GM10847 (cell line): Measurements from ENCODE around the gene ALOX12B.
A peak's percentile ranks its signal among the peaks of the same experiment; 100 is the strongest.

Experiments used
- POLR2A ChIP-seq: IDR thresholded peaks from 2 replicates; pipeline ENCODE4 v1.6.1; 2011; ENCODE audit not compliant: insufficient read length; ENCODE audit errors: extremely low read depth

The ALOX12B gene

DNA sequence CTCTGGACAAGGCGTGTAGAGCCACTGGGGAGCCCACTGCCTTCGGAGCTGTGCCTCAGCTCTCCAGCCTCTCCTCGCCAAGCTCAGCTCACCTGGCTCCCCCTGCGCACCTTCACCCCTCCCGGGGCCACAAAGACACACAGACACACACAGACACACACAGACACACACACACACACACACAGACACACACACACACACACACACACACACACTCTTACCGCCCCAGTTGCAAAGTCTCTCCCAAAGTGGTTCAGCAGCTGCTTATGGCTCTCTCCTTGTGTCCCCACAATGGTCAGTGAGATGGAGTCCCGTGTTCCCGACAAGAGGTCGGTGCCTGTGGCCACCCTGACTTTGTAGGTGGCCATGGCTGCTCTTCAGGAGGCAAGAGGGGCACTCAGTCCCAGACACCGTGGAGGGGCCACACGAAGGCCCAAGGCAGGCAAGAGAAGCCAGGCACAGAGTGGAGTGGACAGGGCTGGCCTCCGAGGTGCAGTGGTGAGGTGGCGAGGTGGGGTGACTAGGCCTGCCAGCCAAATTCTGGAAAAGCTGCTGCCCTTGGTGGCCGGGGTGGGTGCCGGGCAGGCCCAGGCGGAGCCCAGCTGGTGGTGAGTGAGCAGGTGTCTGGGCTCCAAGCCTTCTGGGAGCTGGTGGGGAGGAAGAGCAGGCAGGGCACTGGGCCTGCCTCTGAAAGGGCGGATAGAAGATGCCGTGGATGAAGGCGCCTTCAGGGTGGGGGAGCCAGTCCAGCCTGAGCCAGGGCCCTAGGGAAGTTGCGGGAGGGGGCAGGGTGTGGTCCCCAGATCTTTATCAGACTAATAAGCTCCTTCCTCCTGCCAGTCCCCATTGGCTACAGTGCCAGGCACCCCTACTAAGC is at the start of gene ALOX12B:
Gene ALOX12B (minus strand): TSS at position 642 of the 877 bp plus-strand sequence. CDS start 274 bp downstream, at position 368.
- TF ChIP-seq POLR2A, result no peak

DNA sequence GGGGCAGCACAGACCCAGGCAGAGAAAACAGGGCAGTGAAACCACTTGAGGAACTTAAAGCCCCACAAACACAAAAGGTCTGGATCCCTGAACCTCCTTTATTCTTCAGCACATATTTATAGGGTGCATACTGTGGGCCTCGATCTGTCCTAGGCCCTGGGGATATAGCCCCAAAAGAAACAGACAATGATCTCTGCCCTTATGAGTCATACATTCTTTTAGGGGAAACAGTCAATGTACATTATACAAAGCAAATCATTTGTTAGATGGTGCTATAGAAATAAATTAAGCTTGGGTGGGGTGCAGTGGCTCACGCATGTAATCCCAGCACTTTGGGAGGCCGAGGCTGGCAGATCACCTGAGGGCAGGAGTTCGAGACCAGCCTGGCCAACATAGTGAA is 46.4 kb upstream of the ALOX12B start:
- TF ChIP-seq POLR2A, result no peak

DNA sequence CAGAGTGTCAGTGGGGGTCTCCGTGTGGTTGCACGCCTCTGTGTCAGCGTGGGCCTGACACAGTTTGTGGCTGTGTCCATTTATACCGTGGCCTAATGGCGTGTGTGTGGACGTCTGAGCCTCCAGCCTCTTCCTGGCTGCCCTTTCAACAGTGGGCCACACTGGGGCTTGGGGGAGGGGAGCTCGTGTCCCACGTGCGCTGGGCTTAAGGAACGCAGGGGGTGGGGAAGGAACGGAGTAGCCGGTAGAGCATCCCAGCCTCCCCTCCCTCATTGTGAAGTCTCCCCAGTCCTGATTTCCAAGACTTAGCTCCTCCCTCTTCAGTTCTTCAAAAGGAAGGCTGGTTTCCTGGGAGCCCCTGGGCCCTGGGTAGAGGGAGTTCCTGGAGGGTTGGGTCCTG is 45.9 kb upstream of the ALOX12B start:
- TF ChIP-seq POLR2A, result no peak

- TF ChIP-seq POLR2A, result no peak
These were observed 44.4 kb upstream of the ALOX12B start for GRCh38 chr17:8131844-8132441.

- TF ChIP-seq POLR2A, result no peak
These were observed 40.7 kb upstream of the ALOX12B start for GRCh38 chr17:8128125-8128784.

- peak; percentile 18 for TF ChIP-seq POLR2A
These were observed 39.1 kb upstream of the ALOX12B start for GRCh38 chr17:8126491-8127066.

GRCh38 chr17:8125947-8126490 is 38.5 kb upstream of the ALOX12B start:
- TF ChIP-seq POLR2A, result no peak

GRCh38 chr17:8125154-8125946 is 37.8 kb upstream of the ALOX12B start:
- no peak for TF ChIP-seq POLR2A

DNA sequence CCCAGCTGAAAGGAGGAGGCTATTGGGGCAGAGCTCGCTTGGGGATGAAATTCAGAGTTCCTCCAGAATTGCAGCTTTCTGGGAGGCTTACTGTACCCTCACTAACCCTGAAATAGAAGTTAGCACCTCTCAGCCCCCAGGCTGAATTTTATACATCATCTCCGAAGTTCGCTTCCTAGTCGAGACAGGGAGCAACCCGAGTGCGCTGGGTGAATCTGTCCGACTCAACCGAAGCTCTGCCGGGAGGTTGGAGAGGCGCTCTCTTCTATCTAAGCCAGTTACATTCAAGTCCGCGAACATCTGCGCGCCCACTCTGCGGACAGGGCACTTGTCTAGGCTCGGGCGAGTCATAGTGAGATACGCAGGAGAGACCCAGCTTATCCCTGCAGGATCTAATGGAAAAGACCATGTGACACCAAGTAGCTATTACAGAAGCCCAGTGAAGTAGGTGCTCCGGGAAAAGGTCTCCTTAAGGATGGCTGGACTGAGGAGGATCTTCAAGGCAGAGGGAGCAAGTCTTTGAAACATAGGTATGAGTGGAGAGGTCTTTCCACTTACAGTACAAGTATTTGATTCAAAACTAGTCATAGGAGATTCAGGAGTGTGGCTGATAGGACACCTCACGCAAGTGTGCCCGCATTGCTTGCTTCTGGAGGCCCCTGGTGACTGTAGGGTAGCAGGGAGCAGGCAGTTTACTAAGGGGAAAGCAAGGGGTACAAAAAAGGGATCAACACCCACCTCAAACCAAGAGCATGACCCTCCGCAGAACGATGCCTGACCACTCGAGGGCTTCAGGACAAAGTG is 37.0 kb upstream of the ALOX12B start:
- TF ChIP-seq POLR2A, result no peak

DNA sequence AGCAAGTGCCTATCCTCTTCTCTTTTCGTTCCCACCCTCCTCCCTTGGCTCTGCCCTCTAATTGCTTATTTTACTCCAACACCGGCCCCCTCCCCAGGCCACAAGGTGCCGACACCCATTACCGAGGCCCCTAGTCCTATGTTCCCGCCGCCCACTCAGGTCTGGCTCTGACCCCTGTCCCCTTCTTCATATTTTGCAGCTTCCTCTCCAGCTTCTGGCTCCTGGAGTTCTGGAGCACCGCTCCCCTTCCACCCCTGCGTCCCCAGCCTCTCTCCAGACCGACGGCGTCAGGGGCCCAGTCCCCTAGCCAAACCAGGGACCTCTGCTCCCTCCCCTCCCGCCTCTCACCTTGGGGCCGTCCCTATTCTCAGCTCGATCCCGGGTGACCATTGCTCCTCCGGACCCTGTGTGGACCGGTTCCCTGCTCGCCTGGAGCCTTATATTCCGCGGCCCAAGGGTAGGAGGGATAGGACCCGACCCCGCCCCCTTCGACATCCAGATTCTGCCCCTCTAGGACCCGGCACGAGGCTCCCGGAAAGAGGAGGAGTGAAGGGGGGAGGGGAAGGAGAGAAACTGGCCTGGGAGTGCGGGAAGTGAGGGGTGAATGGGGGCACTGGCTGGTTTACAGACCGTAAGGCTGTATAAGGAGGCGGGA is 36.3 kb upstream of the ALOX12B start, which contains the start of gene HES7:
Gene HES7 (minus strand): TSS at position 412 of the 655 bp plus-strand sequence. CDS start 22 bp downstream, at position 390.
- TF ChIP-seq POLR2A, result no peak

- TF ChIP-seq POLR2A, result no peak
These were observed 35.6 kb upstream of the ALOX12B start for GRCh38 chr17:8122924-8123694.

- TF ChIP-seq POLR2A, result no peak
These were observed 35.0 kb upstream of the ALOX12B start for GRCh38 chr17:8122422-8122923.
